ENCODE measurements around the gene MXI1.

MXI1 gene

DNA sequence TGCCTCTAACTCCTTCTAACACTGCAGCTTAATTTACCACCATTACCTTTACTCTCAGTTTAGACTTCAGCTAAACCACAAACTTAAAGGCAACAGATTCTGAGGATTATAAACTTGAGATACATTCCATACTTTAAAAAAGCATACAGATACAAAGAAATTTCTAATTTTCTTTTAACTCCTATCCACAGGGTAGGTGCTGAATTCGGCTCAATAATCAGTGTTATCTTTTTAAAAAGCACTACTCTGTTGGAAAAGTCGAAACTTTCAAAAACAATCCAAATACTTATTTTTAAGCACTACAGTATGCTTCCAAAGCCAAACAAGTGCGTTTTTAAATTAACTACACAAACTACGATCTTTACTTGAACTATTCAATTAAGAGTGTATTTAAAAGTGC is 96.3 kb downstream of the MXI1 start:
- TF ChIP-seq, protein P1, sequence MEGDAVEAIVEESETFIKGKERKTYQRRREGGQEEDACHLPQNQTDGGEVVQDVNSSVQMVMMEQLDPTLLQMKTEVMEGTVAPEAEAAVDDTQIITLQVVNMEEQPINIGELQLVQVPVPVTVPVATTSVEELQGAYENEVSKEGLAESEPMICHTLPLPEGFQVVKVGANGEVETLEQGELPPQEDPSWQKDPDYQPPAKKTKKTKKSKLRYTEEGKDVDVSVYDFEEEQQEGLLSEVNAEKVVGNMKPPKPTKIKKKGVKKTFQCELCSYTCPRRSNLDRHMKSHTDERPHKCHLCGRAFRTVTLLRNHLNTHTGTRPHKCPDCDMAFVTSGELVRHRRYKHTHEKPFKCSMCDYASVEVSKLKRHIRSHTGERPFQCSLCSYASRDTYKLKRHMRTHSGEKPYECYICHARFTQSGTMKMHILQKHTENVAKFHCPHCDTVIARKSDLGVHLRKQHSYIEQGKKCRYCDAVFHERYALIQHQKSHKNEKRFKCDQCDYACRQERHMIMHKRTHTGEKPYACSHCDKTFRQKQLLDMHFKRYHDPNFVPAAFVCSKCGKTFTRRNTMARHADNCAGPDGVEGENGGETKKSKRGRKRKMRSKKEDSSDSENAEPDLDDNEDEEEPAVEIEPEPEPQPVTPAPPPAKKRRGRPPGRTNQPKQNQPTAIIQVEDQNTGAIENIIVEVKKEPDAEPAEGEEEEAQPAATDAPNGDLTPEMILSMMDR (IDR thresholded peaks at IDR 0.05; ENCODE audit: control insufficient read depth, insufficient read depth, low read depth, low read length, missing control alignments): no peak

GRCh38 chr10:110304394-110304779 is 97.0 kb downstream of the MXI1 start:
- TF ChIP-seq, protein P1 (IDR thresholded peaks at IDR 0.05; ENCODE audit: control insufficient read depth, insufficient read depth, low read depth, low read length, missing control alignments): no peak
- DNase-seq (ENCODE audit: low read depth): no peak

More for the DNA sequence above, 96.3 kb downstream of the MXI1 start:
- H3K4me3 ChIP-seq (ENCODE audit: control insufficient read depth, low read depth, low read length): peak overlapping the region; percentile 53
- no peak for DNase-seq (ENCODE audit: low read depth)

GRCh38 chr10:110304780-110305421 is 97.5 kb downstream of the MXI1 start, which contains the start of gene SMNDC1:
SMNDC1 (minus strand) TSS chr10:110304920; CDS start chr10:110303587, 1,333 bp downstream.
- peak within 1 kb of the TSS; percentile 53 for H3K4me3 ChIP-seq (ENCODE audit: control insufficient read depth, low read depth, low read length)
- TF ChIP-seq, protein P1 (IDR thresholded peaks at IDR 0.05; ENCODE audit: control insufficient read depth, insufficient read depth, low read depth, low read length, missing control alignments): no peak
- DNase-seq (ENCODE audit: low read depth): peak; percentile 90

More at GRCh38 chr10:110304394-110304779, 97.0 kb downstream of the MXI1 start:
- H3K4me3 ChIP-seq (ENCODE audit: control insufficient read depth, low read depth, low read length): peak overlapping the region; percentile 53

GRCh38 chr10:110305767-110306451 is 98.5 kb downstream of the MXI1 start:
- peak; percentile 82 for DNase-seq (ENCODE audit: low read depth)
- TF ChIP-seq, protein P1 (IDR thresholded peaks at IDR 0.05; ENCODE audit: control insufficient read depth, insufficient read depth, low read depth, low read length, missing control alignments): peak; percentile 59
- H3K4me3 ChIP-seq (ENCODE audit: control insufficient read depth, low read depth, low read length): no peak overlapping the region

GRCh38 chr10:110306452-110306768 is 99.0 kb downstream of the MXI1 start:
- TF ChIP-seq, protein P1 (IDR thresholded peaks at IDR 0.05; ENCODE audit: control insufficient read depth, insufficient read depth, low read depth, low read length, missing control alignments): no peak
- no peak overlapping the region for H3K4me3 ChIP-seq (ENCODE audit: control insufficient read depth, low read depth, low read length)
- DNase-seq (ENCODE audit: low read depth): no peak

GRCh38 chr10:110307805-110308204 is 100.4 kb downstream of the MXI1 start:
- TF ChIP-seq, protein P1 (IDR thresholded peaks at IDR 0.05; ENCODE audit: control insufficient read depth, insufficient read depth, low read depth, low read length, missing control alignments): no peak
- no peak overlapping the region for H3K4me3 ChIP-seq (ENCODE audit: control insufficient read depth, low read depth, low read length)
- no peak for DNase-seq (ENCODE audit: low read depth)
